ENCODE data around the gene MSTN.
A peak's percentile ranks its signal among the peaks of the same experiment; 100 is the strongest.

Gene MSTN

DNA sequence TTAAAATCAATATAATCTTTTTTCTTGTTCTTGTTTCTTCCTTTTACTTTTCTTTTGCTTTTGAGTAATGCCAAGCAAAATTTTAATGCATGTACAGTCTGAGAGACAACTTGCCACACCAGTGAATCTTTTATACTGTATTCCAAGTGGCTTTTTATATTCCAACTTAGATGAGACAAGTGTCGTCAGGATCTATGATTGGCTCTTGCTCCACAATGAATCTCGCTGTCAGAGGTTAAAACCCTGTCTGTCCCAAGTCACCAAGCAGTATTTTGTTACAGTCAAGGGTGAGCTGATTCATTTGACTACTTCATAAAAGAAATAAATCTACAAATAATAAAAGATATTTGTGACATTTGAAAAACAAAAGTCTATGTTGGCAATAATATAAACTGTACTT, at the start of gene MSTN:
MSTN (minus strand) TSS at position 129 of the 400 bp plus-strand sequence. CDS start 133 bp downstream, outside the sequence.
- no peak for DNase-seq (ENCODE audit: low read depth, low spot score)

- no peak for DNase-seq (ENCODE audit: low read depth, low spot score)
These were observed 48.6 kb upstream of the MSTN start for GRCh38 chr2:190111166-190111565.

DNA sequence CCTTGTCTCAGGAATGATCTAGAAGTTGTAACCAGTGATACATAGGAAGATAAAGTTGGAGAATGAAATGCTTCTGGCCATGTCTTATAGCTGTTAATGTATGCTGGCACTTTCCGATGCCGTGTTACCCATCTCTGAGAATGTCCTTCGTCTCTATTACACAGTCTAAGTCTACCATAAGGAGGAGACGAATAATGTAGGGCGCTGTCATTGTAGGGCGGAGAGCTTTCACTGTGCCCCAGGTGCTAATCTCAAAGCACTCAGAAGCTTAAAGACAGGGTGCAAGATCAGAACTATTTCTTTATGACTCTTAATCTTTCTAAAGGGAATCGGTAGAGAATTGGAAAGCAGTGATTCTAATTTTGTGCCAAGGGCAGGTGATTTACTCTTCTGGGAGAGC, 48.2 kb upstream of the MSTN start:
- DNase-seq (ENCODE audit: low read depth, low spot score), result no peak

DNA sequence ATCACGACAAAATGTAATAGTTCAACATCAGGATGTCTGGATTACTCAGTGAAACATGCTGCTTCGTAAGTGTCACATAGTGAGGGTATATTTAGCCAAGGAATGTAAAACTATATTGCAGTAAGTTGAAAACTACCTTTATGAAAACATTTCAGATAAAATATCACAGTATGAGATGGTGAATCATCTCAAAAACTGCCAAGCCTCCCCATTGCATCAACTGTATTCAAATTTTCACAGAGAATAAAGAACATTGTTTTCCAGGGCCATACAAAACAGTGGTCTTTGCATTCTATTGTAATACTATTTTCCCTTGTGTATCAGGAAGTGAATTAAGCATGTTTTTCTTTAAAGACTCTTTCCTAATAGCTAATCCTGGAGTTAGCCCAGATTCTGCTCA, 47.6 kb upstream of the MSTN start:
- no peak for DNase-seq (ENCODE audit: low read depth, low spot score)

- no peak for DNase-seq (ENCODE audit: low read depth, low spot score)
These were observed 44.9 kb upstream of the MSTN start for GRCh38 chr2:190107409-190107808.

- no peak for DNase-seq (ENCODE audit: low read depth, low spot score)
These were observed 44.3 kb upstream of the MSTN start for GRCh38 chr2:190106783-190107182.

DNA sequence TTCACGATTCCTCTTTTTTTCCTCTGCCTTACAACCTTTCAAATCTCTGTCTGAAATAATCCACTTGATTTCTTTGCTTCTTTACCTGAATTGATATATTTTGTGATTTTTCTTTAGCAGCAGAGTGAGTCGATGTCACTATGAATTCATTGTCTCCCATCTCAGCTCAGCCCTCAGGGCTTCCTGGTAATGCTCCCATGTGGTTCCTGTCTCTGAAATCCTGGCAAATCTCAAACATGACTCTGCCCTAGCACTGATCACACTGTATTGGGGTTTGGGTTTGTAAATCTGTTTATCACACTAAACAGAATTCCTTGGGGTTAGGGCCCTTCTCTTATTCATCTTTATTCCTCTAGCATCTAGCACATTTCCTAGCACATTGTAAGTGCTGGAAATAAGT, 43.0 kb upstream of the MSTN start:
- DNase-seq (ENCODE audit: low read depth, low spot score), result no peak

DNA sequence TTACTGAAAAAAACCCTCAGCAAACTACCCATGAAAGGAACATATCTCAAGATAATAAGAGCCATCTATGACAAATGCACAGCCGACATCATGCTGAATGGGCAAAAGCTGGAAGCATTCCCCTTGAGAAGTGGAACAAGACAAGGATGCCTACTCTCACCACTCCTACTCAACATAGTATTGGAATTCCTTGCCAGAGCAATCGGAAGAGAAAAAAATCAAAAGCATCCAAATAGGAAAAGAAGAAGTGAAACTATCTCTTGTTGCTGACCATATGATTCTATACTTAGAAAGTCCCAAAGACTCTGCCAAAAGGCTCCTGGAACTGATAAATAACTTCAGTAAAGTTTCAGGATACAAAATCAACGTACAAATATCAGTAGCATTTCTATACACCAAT, 40.6 kb upstream of the MSTN start:
- DNase-seq (ENCODE audit: low read depth, low spot score), result no peak

DNA sequence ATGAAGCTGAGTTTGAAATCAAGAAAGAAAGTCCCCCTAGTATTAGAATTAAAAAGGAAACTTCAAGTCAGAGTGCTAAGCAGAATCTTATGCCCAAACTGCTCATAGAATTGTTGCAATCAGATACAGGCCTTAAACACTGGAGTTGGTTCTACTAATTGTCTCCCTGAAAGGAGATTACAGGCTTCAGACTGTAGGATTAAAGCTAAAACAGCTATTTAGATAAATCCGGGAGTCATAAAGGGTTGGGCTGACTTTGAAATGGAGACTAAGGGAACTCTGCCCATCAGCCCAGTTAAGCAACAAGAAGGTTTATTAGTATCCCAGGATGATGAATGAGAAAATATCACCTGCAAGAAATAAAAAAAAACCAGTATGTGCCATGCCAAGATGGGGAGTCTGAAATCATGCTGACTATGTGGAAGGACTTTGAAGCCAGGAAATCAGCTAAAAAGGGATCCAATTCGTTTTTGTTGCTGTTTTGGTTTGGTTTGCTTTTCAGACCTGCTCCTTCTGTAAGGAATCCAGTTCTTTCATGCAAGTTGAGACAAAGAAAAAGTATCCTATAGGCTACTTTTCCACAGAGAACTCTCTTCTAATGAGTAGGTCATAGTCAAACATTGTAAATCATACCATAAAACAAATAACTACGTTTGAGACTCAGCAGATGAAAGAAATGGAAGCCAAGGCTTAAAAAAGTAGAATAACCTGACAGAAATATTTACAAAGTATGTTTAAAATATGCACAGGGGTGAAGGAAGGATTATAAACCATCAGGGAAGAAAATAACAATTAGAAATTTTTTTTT, 37.6 kb upstream of the MSTN start:
- DNase-seq (ENCODE audit: low read depth, low spot score), result no peak

GRCh38 chr2:190098851-190099250, 36.3 kb upstream of the MSTN start:
- no peak for DNase-seq (ENCODE audit: low read depth, low spot score)

- DNase-seq (ENCODE audit: low read depth, low spot score), result no peak
These were observed 34.6 kb upstream of the MSTN start for GRCh38 chr2:190097115-190097514.

DNA sequence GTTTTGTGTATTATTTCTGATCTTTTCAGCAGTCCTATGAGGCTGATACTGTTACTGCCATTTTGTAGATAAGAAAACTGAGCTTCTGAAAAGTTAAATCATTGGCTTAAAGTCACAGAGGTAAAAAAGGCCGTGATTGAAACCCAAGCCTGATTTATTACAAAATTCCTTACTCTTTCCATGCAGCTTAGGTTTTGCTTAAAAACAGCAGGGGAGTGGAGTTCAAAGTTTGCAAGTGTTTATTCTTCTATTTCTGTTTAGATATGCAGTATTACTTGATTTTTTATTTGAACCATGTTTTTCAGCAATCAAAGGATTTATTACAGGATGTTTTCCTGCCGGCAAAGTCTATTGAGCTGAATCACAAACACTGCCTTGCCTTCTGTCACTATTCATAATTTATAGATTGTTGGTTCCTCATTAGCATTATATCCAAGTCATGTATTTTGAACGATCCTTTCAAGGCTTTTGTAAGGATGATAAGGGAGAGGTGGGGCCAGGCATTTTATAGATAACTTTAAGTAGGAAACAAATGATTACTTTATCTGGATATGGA, 31.9 kb upstream of the MSTN start:
- DNase-seq (ENCODE audit: low read depth, low spot score), result no peak

GRCh38 chr2:190093793-190094192, 31.3 kb upstream of the MSTN start:
- no peak for DNase-seq (ENCODE audit: low read depth, low spot score)

DNA sequence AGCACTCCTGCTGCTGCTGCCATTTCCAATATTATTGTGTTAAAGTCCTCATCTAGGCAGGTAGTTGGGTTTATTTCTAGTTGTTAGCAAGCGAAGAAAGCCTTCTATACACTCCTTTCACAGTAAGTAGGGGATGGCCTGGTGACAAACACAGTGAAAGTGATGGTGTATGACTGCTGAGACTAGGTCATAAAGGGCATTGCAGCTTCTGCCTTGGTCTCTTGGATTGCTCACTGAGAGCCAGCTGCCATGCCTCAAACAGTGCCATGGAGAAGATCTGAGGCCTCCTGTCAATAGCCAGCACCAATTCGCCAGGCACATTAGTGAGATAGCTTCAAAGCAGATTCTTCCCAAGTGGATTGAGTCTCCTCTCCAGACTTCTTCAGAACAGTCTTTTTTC, 27.6 kb upstream of the MSTN start:
- DNase-seq (ENCODE audit: low read depth, low spot score), result no peak

- DNase-seq (ENCODE audit: low read depth, low spot score), result peak; percentile 6
These were observed 26.4 kb upstream of the MSTN start for GRCh38 chr2:190088917-190089316.

DNA sequence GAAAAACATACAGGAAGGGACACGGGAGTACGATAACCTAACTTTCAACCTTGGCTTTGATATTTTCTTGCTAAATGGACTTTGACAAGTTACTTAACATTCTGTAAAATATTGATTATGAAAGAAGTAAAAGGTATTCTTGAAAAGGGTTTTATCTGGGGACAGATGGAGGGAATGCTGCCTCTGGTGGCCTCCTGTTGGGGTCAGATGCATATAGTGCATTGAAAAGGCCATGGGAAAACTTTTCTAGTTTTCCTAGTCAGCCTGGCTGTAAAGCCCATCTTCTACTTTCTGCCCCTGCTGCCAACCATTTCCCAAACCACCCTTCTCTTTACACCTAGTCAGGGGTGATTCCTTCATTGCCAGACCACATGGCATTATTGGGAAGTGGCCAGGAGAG, 22.2 kb upstream of the MSTN start:
- DNase-seq (ENCODE audit: low read depth, low spot score), result no peak

GRCh38 chr2:190082118-190082517, 19.6 kb upstream of the MSTN start:
- no peak for DNase-seq (ENCODE audit: low read depth, low spot score)

DNA sequence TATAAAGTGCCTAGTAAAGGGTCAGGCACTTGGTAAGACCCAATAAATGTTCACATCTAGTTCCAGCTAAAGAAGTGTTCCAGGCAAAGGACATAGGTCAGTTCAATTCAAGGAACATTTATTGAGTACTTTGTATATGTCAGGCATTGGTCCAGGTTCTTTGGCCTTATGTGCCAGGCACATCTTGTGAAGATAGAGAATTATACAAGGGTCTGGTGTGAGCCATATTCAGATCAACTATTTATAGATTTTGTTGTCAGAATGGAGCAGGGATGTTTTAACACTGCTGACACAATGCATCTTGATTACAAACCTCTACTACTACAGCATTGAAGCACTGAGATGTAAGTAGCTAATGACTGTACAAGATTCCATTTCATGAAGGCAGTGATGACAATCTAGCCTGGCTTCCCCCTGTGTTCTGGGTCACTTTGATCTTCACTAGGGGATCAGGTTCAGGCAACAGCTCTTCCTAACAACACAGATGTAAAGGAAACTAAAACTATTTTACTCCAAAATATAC, 18.1 kb upstream of the MSTN start:
- DNase-seq (ENCODE audit: low read depth, low spot score), result no peak

DNA sequence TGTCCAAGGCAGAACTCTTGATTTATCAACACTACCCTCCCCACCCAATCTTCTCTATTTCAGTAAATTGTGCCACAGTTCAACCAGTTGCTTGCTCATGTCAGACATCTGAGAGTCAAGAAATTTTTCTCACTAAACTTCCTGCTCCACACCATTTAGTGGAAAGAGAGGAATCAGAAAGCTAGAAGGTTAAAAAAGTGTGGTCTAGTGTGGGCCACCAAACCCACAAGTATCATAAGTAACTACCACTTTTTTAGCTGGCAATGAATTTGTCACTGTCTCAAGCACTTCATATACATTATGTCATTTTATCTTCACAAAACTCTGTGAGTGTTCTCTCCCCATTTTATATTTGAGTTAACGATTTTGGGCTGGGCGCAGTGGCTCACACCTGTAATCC, 16.6 kb upstream of the MSTN start:
- DNase-seq (ENCODE audit: low read depth, low spot score), result no peak

DNA sequence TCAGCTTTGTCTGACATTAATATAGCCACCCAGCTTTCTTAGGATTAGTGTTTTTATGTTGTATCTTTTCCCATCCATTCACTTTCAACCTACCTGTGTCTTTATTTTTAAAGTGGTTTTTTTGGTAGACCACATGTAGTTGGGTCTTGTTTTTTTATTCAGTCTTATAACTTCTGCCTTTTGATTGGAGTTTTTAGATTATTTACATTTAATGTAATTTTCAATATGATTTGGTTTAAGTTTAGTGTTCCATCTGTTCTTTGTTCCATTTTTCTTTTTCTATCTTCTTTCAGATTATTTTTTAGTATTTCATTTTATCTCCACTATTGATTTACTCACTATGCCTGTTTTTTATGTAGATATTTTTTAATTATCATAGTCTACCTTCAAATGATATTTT, 13.1 kb upstream of the MSTN start:
- no peak for DNase-seq (ENCODE audit: low read depth, low spot score)

DNA sequence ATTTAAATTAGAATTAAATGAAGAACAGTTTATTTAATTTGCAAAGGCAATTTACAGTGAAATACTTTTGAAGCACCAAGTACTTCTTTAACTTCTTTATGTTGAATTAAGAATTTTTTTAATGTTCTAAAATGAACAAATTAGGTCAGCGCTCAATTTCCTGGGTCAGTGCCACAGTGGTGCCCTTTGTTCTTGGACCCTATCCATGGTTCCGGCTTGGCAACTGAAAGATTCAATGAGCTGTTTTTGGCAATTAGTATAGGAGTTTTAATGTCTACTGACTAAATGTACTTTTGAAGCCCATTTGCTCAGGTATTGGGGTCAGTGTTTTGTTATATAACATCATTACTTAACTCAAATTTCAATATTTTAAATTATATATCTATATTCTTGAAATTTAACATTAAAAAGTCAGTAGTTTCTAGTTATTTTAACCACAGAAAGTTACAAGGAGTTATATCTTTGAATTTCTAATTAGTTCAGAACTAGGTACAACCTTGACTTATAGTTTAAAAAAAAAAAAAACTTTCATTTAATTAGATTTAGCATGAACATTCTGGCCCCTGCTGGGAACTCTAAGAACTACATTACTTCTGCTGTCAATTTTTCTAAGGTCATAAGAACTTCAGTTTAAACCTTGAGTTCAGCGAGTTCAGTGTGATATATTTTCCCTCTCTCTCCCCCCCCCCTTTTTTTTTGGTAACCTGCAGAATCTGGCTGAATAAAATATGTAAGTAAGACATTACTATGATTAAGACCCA, 7.6 kb upstream of the MSTN start:
- DNase-seq (ENCODE audit: low read depth, low spot score), result no peak

DNA sequence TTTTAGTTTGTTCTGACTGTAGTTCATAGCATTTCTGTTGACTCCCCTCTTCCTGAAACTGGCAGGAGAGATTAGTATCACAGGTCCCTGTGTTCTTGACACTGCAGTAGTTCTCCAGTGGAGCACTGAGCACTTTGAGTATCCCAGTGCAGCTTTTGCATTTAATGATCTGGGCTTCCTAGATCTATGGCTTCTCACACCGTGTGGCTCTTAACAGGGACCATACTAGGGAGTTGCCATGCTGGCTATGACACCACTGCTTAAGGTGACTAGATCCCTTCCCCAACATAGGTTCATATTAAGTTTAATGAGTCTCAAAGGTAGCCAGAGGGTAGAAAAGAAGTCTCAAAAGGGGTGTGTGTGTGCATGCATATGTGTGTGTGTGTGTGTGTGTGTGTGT, 6.2 kb upstream of the MSTN start:
- DNase-seq (ENCODE audit: low read depth, low spot score), result no peak

- no peak for DNase-seq (ENCODE audit: low read depth, low spot score)
These were observed 3.3 kb upstream of the MSTN start for GRCh38 chr2:190065839-190066238.

Data from activated CD4-positive, CD25-positive, alpha-beta regulatory T cell treated with anti-CD3 and anti-CD28 coated beads, Interleukin-2, amount 50 U/mL, for 16 hours (primary cell).